Smooth muscle cell (in vitro differentiated cells): Measurements from ENCODE around the gene DRD2. TPM values are rescaled to one million over a fixed set of nuclear protein-coding genes. Genes with fewer than 3 reads are reported as not detected.

Source experiments
- DNase-seq: peaks from one replicate; lab custom pipeline; 2025; ENCODE audit not compliant: unreplicated experiment; lab: John Stamatoyannopoulos, UW
- H2AFZ ChIP-seq: fragments of 200-600 bp; sonication (generic); 2 replicates; pipeline ENCODE4 v1.6.0; 2016; ENCODE audit warnings: antibody characterized with exemption, low read depth, mild to moderate bottlenecking
- H3F3A ChIP-seq: fragments of 200-600 bp; sonication (generic); 2 replicates; pipeline ENCODE4 v1.6.0; 2017; ENCODE audit warnings: antibody characterized with exemption, low read depth
- H3K27ac ChIP-seq: fragments of 200-600 bp; sonication (generic); 2 replicates; pipeline ENCODE4 v1.5.1; 2016; ENCODE audit warnings: low read depth, mild to moderate bottlenecking
- H3K27me3 ChIP-seq: fragments of 200-600 bp; sonication (generic); 2 replicates; pipeline ENCODE4 v1.6.1; 2016; ENCODE audit warnings: low read depth, mild to moderate bottlenecking
- H3K36me3 ChIP-seq: fragments of 200-600 bp; sonication (generic); 2 replicates; pipeline ENCODE4 v1.5.1; 2016; ENCODE audit warnings: low read depth
- H3K4me1 ChIP-seq: fragments of 200-600 bp; sonication (generic); 2 replicates; pipeline ENCODE4 v1.5.1; 2016; ENCODE audit warnings: low read depth
- H3K4me2 ChIP-seq: fragments of 200-600 bp; sonication (generic); 2 replicates; pipeline ENCODE4 v1.6.0; 2016; ENCODE audit warnings: mild to moderate bottlenecking
- H3K4me3 ChIP-seq: fragments of 200-600 bp; sonication (generic); 2 replicates; pipeline ENCODE4 v1.5.1; 2016; ENCODE audit warnings: mild to moderate bottlenecking
- H3K79me2 ChIP-seq: fragments of 200-600 bp; sonication (generic); 2 replicates; pipeline ENCODE4 v1.6.0; 2016; ENCODE audit warnings: low read depth, mild to moderate bottlenecking
- H3K9ac ChIP-seq: fragments of 200-600 bp; sonication (generic); 2 replicates; pipeline ENCODE4 v1.6.0; 2016; ENCODE audit warnings: low read depth
- H3K9me3 ChIP-seq: fragments of 200-600 bp; sonication (generic); replicated peaks from 2 replicates; pipeline ENCODE4 v1.5.1; 2016; ENCODE audit warnings: low read depth
- H4K20me1 ChIP-seq: fragments of 200-600 bp; sonication (generic); 2 replicates; pipeline ENCODE4 v1.6.0; 2016; ENCODE audit warnings: low read depth
- WGBS: methylation state at CpG from one replicate; pipeline ENCODE4 v1.1.7; 2016; ENCODE audit warnings: low lambda C conversion rate; 5-methylcytosine and 5-hydroxymethylcytosine counted together
- polyA plus RNA-seq: library from polyadenylated mRNA; unstranded; fragments of >200 nt; fragmentation: Nextera tagmentation; extraction: Ambion mirVana; gene quantifications from 2 replicates; pipeline ENCODE4 v1.2.1, GENCODE V29; 2016
- total RNA-seq: library from RNA; depleted of rRNA; stranded (reverse); fragments of >200 nt; gene quantifications from 2 replicates; pipeline ENCODE4 v1.2.3, GENCODE V29; 2014
- TF ChIP-seq, protein P1 (sequence below): fragments of 200-600 bp; sonication (generic); IDR thresholded peaks from 2 replicates; pipeline ENCODE4 v1.5.1; 2017; ENCODE audit warnings: borderline replicate concordance, mild to moderate bottlenecking, antibody characterized with exemption; ENCODE audit not compliant: insufficient read depth, poor library complexity, severe bottlenecking

Gene DRD2
- total and polyA plus RNA-seq, 2 experiments from 2014 or later = 0.57 to 0.72 TPM

DNA sequence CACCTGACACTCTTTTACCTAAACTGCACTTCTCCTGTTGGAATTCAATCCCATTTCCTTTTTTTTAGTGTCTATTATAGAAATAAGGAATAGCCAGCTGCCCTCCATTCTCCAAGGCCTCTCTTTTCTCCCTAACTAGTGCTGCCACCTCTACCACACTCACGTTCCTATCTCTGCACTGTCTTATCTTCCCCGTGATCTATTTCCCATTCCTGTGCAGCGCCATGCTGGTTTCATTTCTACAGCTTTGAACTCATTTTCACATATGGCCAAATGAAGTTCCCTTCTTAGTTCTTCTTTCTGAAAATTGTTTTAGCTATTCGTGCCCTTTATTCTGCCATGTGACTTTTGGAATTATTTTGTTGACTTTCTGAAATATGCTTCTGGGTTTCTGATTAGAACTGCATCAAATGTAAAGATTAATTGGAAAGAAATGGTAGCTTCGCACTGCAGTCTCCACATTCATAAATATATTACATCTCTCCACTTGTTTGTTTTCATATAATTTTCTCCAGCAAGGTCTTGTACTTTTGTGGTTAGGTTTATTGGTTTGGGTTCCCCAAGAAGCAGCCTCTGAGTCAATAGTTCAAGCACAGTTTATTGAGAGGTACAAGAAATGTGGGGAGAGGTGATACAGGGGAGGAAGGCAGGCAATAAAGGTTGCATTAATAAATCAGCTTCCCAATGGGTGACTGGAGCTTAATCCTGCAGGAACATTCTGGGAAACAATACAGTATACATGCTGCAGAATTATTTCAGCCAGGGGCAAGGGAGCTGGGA is 43.7 kb upstream of the DRD2 start:
- WGBS = 87% methylated on average over 5 of the region's 5 CpGs

DNA sequence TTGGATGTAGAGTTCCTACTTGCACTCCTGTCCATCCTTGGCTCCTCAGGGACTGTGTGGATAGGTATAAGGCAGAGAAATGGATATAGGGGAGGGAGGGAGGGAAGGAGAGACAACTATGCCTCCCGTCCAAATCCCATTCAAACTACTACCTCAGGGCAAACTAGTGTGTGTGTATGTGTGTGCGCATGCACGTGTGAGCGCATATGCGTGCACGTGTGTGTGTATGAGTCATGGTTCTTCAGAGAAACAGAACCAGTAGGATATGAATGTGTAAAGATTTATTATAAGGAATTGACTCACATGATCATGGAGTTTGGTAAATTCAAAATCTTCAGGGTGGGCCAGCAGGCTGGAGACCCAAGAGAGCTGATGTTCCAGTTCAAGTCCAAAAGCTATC is 42.2 kb upstream of the DRD2 start:
- Histone ChIP-seq H3K27ac (no peak overlapping the region), H3K36me3 (no peaks in the 10 kb centered on the region), H3K79me2 (no peaks in the 10 kb centered on the region), H3K9me3 (no peaks in the 10 kb centered on the region), H3K4me1 (no peaks in the 10 kb centered on the region), H3K4me3 (no peak overlapping the region), H3F3A (no peaks in the 10 kb centered on the region), H3K27me3 (peaks cover 17% of the 10 kb centered on the region), H3K4me2 (no peak overlapping the region), H2AFZ (no peak overlapping the region), H4K20me1 (no peaks in the 10 kb centered on the region), H3K9ac (no peak overlapping the region)
- TF ChIP-seq, protein P1, sequence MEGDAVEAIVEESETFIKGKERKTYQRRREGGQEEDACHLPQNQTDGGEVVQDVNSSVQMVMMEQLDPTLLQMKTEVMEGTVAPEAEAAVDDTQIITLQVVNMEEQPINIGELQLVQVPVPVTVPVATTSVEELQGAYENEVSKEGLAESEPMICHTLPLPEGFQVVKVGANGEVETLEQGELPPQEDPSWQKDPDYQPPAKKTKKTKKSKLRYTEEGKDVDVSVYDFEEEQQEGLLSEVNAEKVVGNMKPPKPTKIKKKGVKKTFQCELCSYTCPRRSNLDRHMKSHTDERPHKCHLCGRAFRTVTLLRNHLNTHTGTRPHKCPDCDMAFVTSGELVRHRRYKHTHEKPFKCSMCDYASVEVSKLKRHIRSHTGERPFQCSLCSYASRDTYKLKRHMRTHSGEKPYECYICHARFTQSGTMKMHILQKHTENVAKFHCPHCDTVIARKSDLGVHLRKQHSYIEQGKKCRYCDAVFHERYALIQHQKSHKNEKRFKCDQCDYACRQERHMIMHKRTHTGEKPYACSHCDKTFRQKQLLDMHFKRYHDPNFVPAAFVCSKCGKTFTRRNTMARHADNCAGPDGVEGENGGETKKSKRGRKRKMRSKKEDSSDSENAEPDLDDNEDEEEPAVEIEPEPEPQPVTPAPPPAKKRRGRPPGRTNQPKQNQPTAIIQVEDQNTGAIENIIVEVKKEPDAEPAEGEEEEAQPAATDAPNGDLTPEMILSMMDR = no peak
- DNase-seq = no peak
- WGBS = 93% methylated on average over 6 of the region's 6 CpGs

More for the DNA sequence above, 43.7 kb upstream of the DRD2 start:
- Histone ChIP-seq H3K79me2 (no peaks in the 10 kb centered on the region), H3K4me3 (no peak overlapping the region), H3K4me2 (no peak overlapping the region), H3K9me3 (no peaks in the 10 kb centered on the region), H3K4me1 (no peaks in the 10 kb centered on the region), H3K27me3 (peaks cover 5% of the 10 kb centered on the region), H3K36me3 (no peaks in the 10 kb centered on the region), H3F3A (no peaks in the 10 kb centered on the region), H2AFZ (no peak overlapping the region), H3K9ac (no peak overlapping the region), H3K27ac (no peak overlapping the region), H4K20me1 (no peaks in the 10 kb centered on the region)
- TF ChIP-seq, protein P1 = no peak
- DNase-seq = no peak

DNA sequence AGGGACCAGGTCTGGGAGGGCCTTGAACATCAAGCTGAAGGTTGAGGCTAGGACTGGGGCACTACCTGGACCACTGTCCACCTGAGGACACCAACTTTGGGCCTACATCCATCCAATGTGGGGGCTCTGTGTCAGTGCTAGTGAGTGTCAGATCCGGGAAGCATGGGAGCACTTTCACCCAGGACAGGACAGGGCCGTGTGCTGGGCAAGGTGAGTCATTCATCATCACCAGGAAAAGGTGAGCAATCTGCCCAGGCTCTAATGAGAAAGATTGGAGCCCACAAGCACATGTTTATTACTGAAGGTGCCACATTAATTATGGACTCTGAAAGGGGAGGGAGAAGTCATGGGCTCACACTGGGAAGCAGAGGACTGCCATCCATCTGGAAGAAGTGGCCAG is 39.7 kb upstream of the DRD2 start:
- Histone ChIP-seq H3K27ac (no peak overlapping the region), H3K9me3 (no peaks in the 10 kb centered on the region), H3K9ac (no peak overlapping the region), H3K79me2 (no peaks in the 10 kb centered on the region), H3K4me1 (no peaks in the 10 kb centered on the region), H2AFZ (no peak overlapping the region), H3K4me2 (no peak overlapping the region), H3K36me3 (no peaks in the 10 kb centered on the region), H3K4me3 (no peak overlapping the region), H4K20me1 (no peaks in the 10 kb centered on the region), H3F3A (no peaks in the 10 kb centered on the region), H3K27me3 (peaks cover 17% of the 10 kb centered on the region)
- no peak for DNase-seq
- 75% methylated on average over 2 of the region's 2 CpGs for WGBS
- TF ChIP-seq, protein P1 = no peak

DNA sequence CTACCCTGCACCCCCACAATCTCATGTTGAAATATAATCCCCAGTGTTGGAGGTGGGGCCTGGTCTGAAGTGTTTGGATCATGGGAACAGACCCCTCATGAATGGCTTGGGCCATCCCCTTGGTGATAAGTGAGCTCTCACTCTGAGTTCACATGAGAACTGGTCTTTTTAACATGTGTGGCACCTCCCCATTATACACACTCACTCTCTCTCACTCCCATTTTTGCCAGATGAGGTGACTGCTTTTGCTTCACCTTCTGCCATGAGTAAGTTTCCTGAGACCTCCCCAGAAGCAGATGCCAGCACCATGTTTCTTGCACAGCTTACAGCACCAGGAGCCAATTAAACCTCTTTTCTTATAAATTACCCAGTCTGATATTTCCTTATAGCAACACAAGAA is 32.1 kb upstream of the DRD2 start:
- no peak overlapping the region for H3K27ac ChIP-seq
- H3K79me2 ChIP-seq = no peaks in the 10 kb centered on the region
- H3K4me2 ChIP-seq = no peak overlapping the region
- H3K36me3 ChIP-seq = no peaks in the 10 kb centered on the region
- peaks cover 10% of the 10 kb centered on the region for H3K27me3 ChIP-seq
- H2AFZ ChIP-seq = no peak overlapping the region
- no peak for DNase-seq
- H3K9ac ChIP-seq = no peak overlapping the region
- H3K9me3 ChIP-seq = no peaks in the 10 kb centered on the region
- no peaks in the 10 kb centered on the region for H3F3A ChIP-seq
- H3K4me3 ChIP-seq = no peak overlapping the region
- no peaks in the 10 kb centered on the region for H3K4me1 ChIP-seq
- no peaks in the 10 kb centered on the region for H4K20me1 ChIP-seq
- TF ChIP-seq, protein P1 = no peak
